CD4-positive, alpha-beta memory T cell (primary cell): ENCODE data around the gene GULP1. TPM values are rescaled to one million over a fixed set of nuclear protein-coding genes. Genes with fewer than 3 reads are reported as not detected.

Source experiments
- CTCF ChIA-PET: fragments of 350-600 bp; sonication (Branson Sonifier 250); formaldehyde crosslinking; loops from one replicate; lab custom pipeline; 2021; ENCODE audit warnings: inconsistent platforms; ENCODE audit not compliant: partially characterized antibody; lab: Charles Lee
- POLR2A ChIA-PET: fragments of 350-600 bp; sonication (Branson Sonifier 250); formaldehyde crosslinking; loops from one replicate; lab custom pipeline; 2021; ENCODE audit not compliant: partially characterized antibody; lab: Charles Lee
- DNase-seq, 5 donors: peaks; one replicate each; pipeline versions ENCODE4 v3.0.0 to v3.0.0-alpha.2; 2020 to 2022; ENCODE audit warnings: mixed read lengths in 1 of 5
- H3K27ac ChIP-seq: one replicate; pipeline ENCODE4 v1.7.0; 2013; ENCODE audit warnings: low read depth, low read length
- H3K27me3 ChIP-seq: 2 replicates; pipeline ENCODE4 v1.7.0; 2013; ENCODE audit warnings: mild to moderate bottlenecking, low read length, moderate library complexity; ENCODE audit not compliant: insufficient read depth
- H3K36me3 ChIP-seq: 2 replicates; pipeline ENCODE4 v1.7.0; 2013; ENCODE audit warnings: mild to moderate bottlenecking, low read length, moderate library complexity; ENCODE audit not compliant: insufficient read depth
- H3K4me1 ChIP-seq: 2 replicates; pipeline ENCODE4 v1.7.0; 2013; ENCODE audit warnings: mild to moderate bottlenecking, low read length, moderate library complexity; ENCODE audit not compliant: insufficient read depth
- H3K4me3 ChIP-seq, 2 donors: one replicate each; pipeline ENCODE4 v1.7.0; 2013; ENCODE audit warnings: low read length in 2 of 2, mild to moderate bottlenecking in 1 of 2
- H3K9me3 ChIP-seq, 2 donors: one replicate each; pipeline ENCODE4 v1.7.0; 2013; ENCODE audit warnings: low read length in 2 of 2, control low read depth in 1 of 2; ENCODE audit not compliant: control insufficient read depth in 1 of 2
- H3K27ac Mint-ChIP-seq, 7 donors: one replicate each; pipeline ENCODE4 v1.8.0; 2020 to 2021; ENCODE audit warnings: mixed read lengths in 7 of 7, mild to moderate bottlenecking in 6 of 7, inconsistent platforms in 3 of 7, moderate library complexity in 3 of 7
- H3K27me3 Mint-ChIP-seq, 2 donors: one replicate each; pipeline ENCODE4 v1.8.0; 2020 to 2021; ENCODE audit warnings: mixed read lengths in 2 of 2
- H3K36me3 Mint-ChIP-seq, 2 donors: one replicate each; pipeline ENCODE4 v1.8.0; 2020 to 2021; ENCODE audit warnings: mixed read lengths in 2 of 2, inconsistent platforms in 1 of 2, mild to moderate bottlenecking in 1 of 2
- H3K4me1 Mint-ChIP-seq, 4 donors: one replicate each; pipeline ENCODE4 v1.8.0; 2020 to 2021; ENCODE audit warnings: mixed read lengths in 4 of 4, mild to moderate bottlenecking in 1 of 4
- H3K4me3 Mint-ChIP-seq, 8 donors: one replicate each; pipeline ENCODE4 v1.8.0; 2020 to 2021; ENCODE audit warnings: mixed read lengths in 8 of 8, mild to moderate bottlenecking in 7 of 8, moderate library complexity in 6 of 8, inconsistent platforms in 3 of 8
- H3K9me3 Mint-ChIP-seq, 8 donors: one replicate each; pipeline ENCODE4 v1.8.0; 2020 to 2021; ENCODE audit warnings: mixed read lengths in 8 of 8, mild to moderate bottlenecking in 5 of 8, inconsistent platforms in 3 of 8, moderate library complexity in 1 of 8
- intact Hi-C: fragments of 100-400 bp; cut with micrococcal nuclease; formaldehyde crosslinking; loops from one replicate; pipeline ENCODE4 v1.15.1; 2023
- polyA plus RNA-seq, 2 donors: library from polyadenylated mRNA; unstranded; fragments of 300-500 nt; fragmentation: Illumina TruSeq; gene quantifications; one replicate each; pipeline ENCODE4 v1.2.3, GENCODE V29; 2021
- total RNA-seq, 2 experiments: library from RNA; stranded (reverse); gene quantifications; one replicate each; pipeline ENCODE4 v1.2.3, GENCODE V29; 2021

Gene GULP1
- total and polyA plus RNA-seq, 4 experiments from 2014 or later = not detected

GRCh38 chr2:188609321-188610049 is 317.8 kb downstream of the GULP1 start:
- no peaks in the 10 kb centered on the region for H3K4me1 Mint-ChIP-seq
- H3K27ac Mint-ChIP-seq = no peak overlapping the region
- H3K4me3 ChIP-seq = no peak overlapping the region
- H3K9me3 ChIP-seq = no peaks in the 10 kb centered on the region
- H3K27ac ChIP-seq = no peak overlapping the region
- no peaks in the 10 kb centered on the region for H3K36me3 ChIP-seq
- ChIA-PET POLR2A (no interaction called here), CTCF (no interaction called here)
- no peaks in the 10 kb centered on the region for H3K27me3 Mint-ChIP-seq
- H3K36me3 Mint-ChIP-seq = no peaks in the 10 kb centered on the region
- H3K27me3 ChIP-seq = no peaks in the 10 kb centered on the region
- no peaks in the 10 kb centered on the region for H3K9me3 Mint-ChIP-seq
- H3K4me1 ChIP-seq = no peaks in the 10 kb centered on the region
- no peak for DNase-seq
- no peak overlapping the region for H3K4me3 Mint-ChIP-seq
- intact Hi-C loops = no loop called here

GRCh38 chr2:188610050-188610444 is 318.4 kb downstream of the GULP1 start:
- intact Hi-C loops = no loop called here
- no peaks in the 10 kb centered on the region for H3K9me3 Mint-ChIP-seq
- no peaks in the 10 kb centered on the region for H3K9me3 ChIP-seq
- no peaks in the 10 kb centered on the region for H3K27me3 Mint-ChIP-seq
- no peak overlapping the region for H3K4me3 Mint-ChIP-seq
- H3K27ac Mint-ChIP-seq = no peak overlapping the region
- POLR2A ChIA-PET = no interaction called here
- no peaks in the 10 kb centered on the region for H3K27me3 ChIP-seq
- no peaks in the 10 kb centered on the region for H3K4me1 ChIP-seq
- no peaks in the 10 kb centered on the region for H3K36me3 ChIP-seq
- CTCF ChIA-PET = no interaction called here
- H3K4me1 Mint-ChIP-seq = no peaks in the 10 kb centered on the region
- no peak overlapping the region for H3K4me3 ChIP-seq
- H3K27ac ChIP-seq = no peak overlapping the region
- H3K36me3 Mint-ChIP-seq = no peaks in the 10 kb centered on the region
- DNase-seq = no peak

GRCh38 chr2:188610827-188611226 is 319.2 kb downstream of the GULP1 start:
- H3K36me3 ChIP-seq = no peaks in the 10 kb centered on the region
- H3K27me3 Mint-ChIP-seq = no peaks in the 10 kb centered on the region
- no peak overlapping the region for H3K4me3 ChIP-seq
- H3K9me3 Mint-ChIP-seq = no peaks in the 10 kb centered on the region
- DNase-seq = no peak
- H3K4me1 ChIP-seq = no peaks in the 10 kb centered on the region
- POLR2A ChIA-PET = no interaction called here
- no peaks in the 10 kb centered on the region for H3K4me1 Mint-ChIP-seq
- H3K27ac ChIP-seq = no peak overlapping the region
- no peaks in the 10 kb centered on the region for H3K36me3 Mint-ChIP-seq
- intact Hi-C loops = no loop called here
- no peak overlapping the region for H3K4me3 Mint-ChIP-seq
- CTCF ChIA-PET = no interaction called here
- H3K27me3 ChIP-seq = no peaks in the 10 kb centered on the region
- H3K9me3 ChIP-seq = no peaks in the 10 kb centered on the region
- no peak overlapping the region for H3K27ac Mint-ChIP-seq

GRCh38 chr2:188619146-188619545 is 327.5 kb downstream of the GULP1 start:
- Mint-ChIP-seq H3K4me3 (no peak overlapping the region), H3K27me3 (no peaks in the 10 kb centered on the region), H3K27ac (no peak overlapping the region), H3K9me3 (peaks cover 0 to 4% (median 0%) of the 10 kb centered on the region in 8 donors), H3K4me1 (no peaks in the 10 kb centered on the region), H3K36me3 (no peaks in the 10 kb centered on the region)
- Histone ChIP-seq H3K27me3 (no peaks in the 10 kb centered on the region), H3K27ac (no peak overlapping the region), H3K9me3 (no peaks in the 10 kb centered on the region), H3K4me1 (no peaks in the 10 kb centered on the region), H3K36me3 (no peaks in the 10 kb centered on the region), H3K4me3 (no peak overlapping the region)
- intact Hi-C loops = no loop called here
- POLR2A ChIA-PET = no interaction called here
- no peak for DNase-seq
- CTCF ChIA-PET = no interaction called here

- H3K27ac Mint-ChIP-seq = no peak overlapping the region
- H3K27me3 Mint-ChIP-seq = no peaks in the 10 kb centered on the region
- no peaks in the 10 kb centered on the region for H3K36me3 Mint-ChIP-seq
- ChIA-PET POLR2A (no interaction called here), CTCF (no interaction called here)
- no peak overlapping the region for H3K4me3 ChIP-seq
- H3K4me3 Mint-ChIP-seq = no peak overlapping the region
- no peaks in the 10 kb centered on the region for H3K27me3 ChIP-seq
- no peaks in the 10 kb centered on the region for H3K4me1 Mint-ChIP-seq
- H3K4me1 ChIP-seq = no peaks in the 10 kb centered on the region
- peaks cover 0 to 4% (median 0%) of the 10 kb centered on the region in 8 donors for H3K9me3 Mint-ChIP-seq
- no peaks in the 10 kb centered on the region for H3K36me3 ChIP-seq
- DNase-seq = no peak
- H3K27ac ChIP-seq = no peak overlapping the region
- intact Hi-C loops = no loop called here
- H3K9me3 ChIP-seq = no peaks in the 10 kb centered on the region
These were observed 329.2 kb downstream of the GULP1 start for GRCh38 chr2:188620916-188621315.

- CTCF ChIA-PET = no interaction called here
- no peaks in the 10 kb centered on the region for H3K27me3 ChIP-seq
- no peak overlapping the region for H3K27ac ChIP-seq
- no peaks in the 10 kb centered on the region for H3K36me3 Mint-ChIP-seq
- no peaks in the 10 kb centered on the region for H3K9me3 ChIP-seq
- POLR2A ChIA-PET = no interaction called here
- no peaks in the 10 kb centered on the region for H3K27me3 Mint-ChIP-seq
- no peaks in the 10 kb centered on the region for H3K36me3 ChIP-seq
- H3K9me3 Mint-ChIP-seq = peaks cover 0 to 4% (median 0%) of the 10 kb centered on the region in 8 donors
- H3K4me3 ChIP-seq = no peak overlapping the region
- intact Hi-C loops = no loop called here
- H3K4me1 ChIP-seq = no peaks in the 10 kb centered on the region
- DNase-seq = no peak
- no peaks in the 10 kb centered on the region for H3K4me1 Mint-ChIP-seq
- no peak overlapping the region for H3K27ac Mint-ChIP-seq
- H3K4me3 Mint-ChIP-seq = no peak overlapping the region
These were observed 331.1 kb downstream of the GULP1 start for GRCh38 chr2:188622601-188623260.

GRCh38 chr2:188623995-188624643 is 332.4 kb downstream of the GULP1 start:
- intact Hi-C loops = no loop called here
- H3K27ac Mint-ChIP-seq = no peak overlapping the region
- H3K9me3 Mint-ChIP-seq = peaks cover 0 to 4% (median under 1%) of the 10 kb centered on the region in 8 donors

More at GRCh38 chr2:188623995-188624643, 332.4 kb downstream of the GULP1 start:
- H3K36me3 Mint-ChIP-seq = no peaks in the 10 kb centered on the region
- no peaks in the 10 kb centered on the region for H3K4me1 Mint-ChIP-seq
- H3K36me3 ChIP-seq = no peaks in the 10 kb centered on the region
- H3K4me1 ChIP-seq = no peaks in the 10 kb centered on the region
- ChIA-PET POLR2A (no interaction called here), CTCF (no interaction called here)
- H3K27me3 Mint-ChIP-seq = no peaks in the 10 kb centered on the region
- no peak overlapping the region for H3K27ac ChIP-seq
- H3K27me3 ChIP-seq = no peaks in the 10 kb centered on the region
- H3K4me3 Mint-ChIP-seq = no peak overlapping the region
- no peaks in the 10 kb centered on the region for H3K9me3 ChIP-seq
- no peak for DNase-seq
- H3K4me3 ChIP-seq = no peak overlapping the region
